ENCODE measurements around the gene KLHL3.

Gene KLHL3

GRCh38 chr5:137705106-137705505 is 30.8 kb downstream of the KLHL3 start:
- no peak for DNase-seq

- DNase-seq: no peak
Observed at GRCh38 chr5:137703565-137703964, 32.3 kb downstream of the KLHL3 start.

- DNase-seq: no peak
Observed at GRCh38 chr5:137700282-137700680, 35.6 kb downstream of the KLHL3 start.

- DNase-seq: no peak
Observed at GRCh38 chr5:137699336-137700281, 36.3 kb downstream of the KLHL3 start.

- no peak for DNase-seq
Observed at GRCh38 chr5:137696481-137696880, 39.4 kb downstream of the KLHL3 start.

GRCh38 chr5:137695651-137696428 is 40.0 kb downstream of the KLHL3 start:
- DNase-seq: peak; percentile 40

- DNase-seq: no peak
Observed at GRCh38 chr5:137693951-137694721, 41.8 kb downstream of the KLHL3 start.

GRCh38 chr5:137693307-137693950 is 42.5 kb downstream of the KLHL3 start:
- DNase-seq: no peak

- DNase-seq: no peak
Observed at GRCh38 chr5:137689306-137689705, 46.6 kb downstream of the KLHL3 start.

GRCh38 chr5:137688210-137688840 is 47.6 kb downstream of the KLHL3 start:
- no peak for DNase-seq

GRCh38 chr5:137684761-137685160 is 51.1 kb downstream of the KLHL3 start:
- no peak for DNase-seq

GRCh38 chr5:137681191-137681590 is 54.7 kb downstream of the KLHL3 start:
- no peak for DNase-seq

- DNase-seq: no peak
Observed at GRCh38 chr5:137679910-137680309, 56.0 kb downstream of the KLHL3 start.

- DNase-seq: no peak
Observed at GRCh38 chr5:137679195-137679594, 56.7 kb downstream of the KLHL3 start.

GRCh38 chr5:137672881-137673280 is 63.0 kb downstream of the KLHL3 start:
- no peak for DNase-seq

GRCh38 chr5:137672001-137672400 is 63.9 kb downstream of the KLHL3 start:
- no peak for DNase-seq

- no peak for DNase-seq
Observed at GRCh38 chr5:137669811-137670210, 66.1 kb downstream of the KLHL3 start.

- DNase-seq: no peak
Observed at GRCh38 chr5:137668637-137669036, 67.3 kb downstream of the KLHL3 start.

- DNase-seq: no peak
Observed at GRCh38 chr5:137667341-137667740, 68.5 kb downstream of the KLHL3 start.

GRCh38 chr5:137666901-137667300 is 69.0 kb downstream of the KLHL3 start:
- DNase-seq: no peak

- DNase-seq: no peak
Observed at GRCh38 chr5:137666461-137666850, 69.4 kb downstream of the KLHL3 start.

Measured in CD4-positive, alpha-beta T cell treated with Interleukin-10 for 1 hour (primary cell).